ENCODE measurements around the gene CNNM4. TPM values are rescaled to one million over a fixed set of nuclear protein-coding genes. Genes with fewer than 3 reads are reported as not detected.

Gene CNNM4
- total RNA-seq, 1 experiment from 2014 or later = 14.0 TPM

DNA sequence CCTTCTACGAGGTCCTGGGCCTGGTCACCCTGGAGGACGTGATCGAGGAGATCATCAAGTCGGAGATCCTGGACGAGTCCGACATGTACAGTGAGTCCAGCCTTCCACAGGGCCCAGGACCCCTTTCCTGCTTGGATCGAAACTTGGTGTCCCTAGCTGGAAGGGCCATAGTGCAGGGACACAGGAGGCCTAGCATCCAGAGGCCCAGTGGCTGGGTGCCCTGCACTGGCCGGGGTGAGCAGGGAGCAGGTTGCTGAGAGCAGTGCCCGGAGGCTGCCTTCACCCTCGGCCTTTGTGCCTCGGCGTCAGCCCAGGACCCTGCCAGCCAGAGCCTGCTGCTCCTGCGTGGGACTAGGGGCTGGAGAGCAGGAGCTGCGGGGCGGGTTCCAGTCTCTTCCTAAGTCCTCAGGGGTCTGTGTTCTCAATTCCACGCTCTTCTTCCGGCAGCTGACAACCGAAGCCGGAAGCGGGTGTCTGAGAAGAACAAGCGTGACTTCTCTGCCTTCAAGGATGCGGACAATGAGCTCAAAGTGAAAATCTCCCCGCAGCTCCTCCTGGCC lies 36.4 kb downstream of the CNNM4 start (continued):
- TF ChIP-seq, protein P1, sequence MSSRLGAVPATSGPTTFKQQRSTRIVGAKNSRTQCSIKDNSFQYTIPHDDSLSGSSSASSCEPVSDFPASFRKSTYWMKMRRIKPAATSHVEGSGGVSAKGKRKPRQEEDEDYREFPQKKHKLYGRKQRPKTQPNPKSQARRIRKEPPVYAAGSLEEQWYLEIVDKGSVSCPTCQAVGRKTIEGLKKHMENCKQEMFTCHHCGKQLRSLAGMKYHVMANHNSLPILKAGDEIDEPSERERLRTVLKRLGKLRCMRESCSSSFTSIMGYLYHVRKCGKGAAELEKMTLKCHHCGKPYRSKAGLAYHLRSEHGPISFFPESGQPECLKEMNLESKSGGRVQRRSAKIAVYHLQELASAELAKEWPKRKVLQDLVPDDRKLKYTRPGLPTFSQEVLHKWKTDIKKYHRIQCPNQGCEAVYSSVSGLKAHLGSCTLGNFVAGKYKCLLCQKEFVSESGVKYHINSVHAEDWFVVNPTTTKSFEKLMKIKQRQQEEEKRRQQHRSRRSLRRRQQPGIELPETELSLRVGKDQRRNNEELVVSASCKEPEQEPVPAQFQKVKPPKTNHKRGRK (CRISPR knock-in tag; IDR thresholded peaks at IDR 0.05; ENCODE audit: borderline replicate concordance) = no peak
- TF ChIP-seq, protein P2, sequence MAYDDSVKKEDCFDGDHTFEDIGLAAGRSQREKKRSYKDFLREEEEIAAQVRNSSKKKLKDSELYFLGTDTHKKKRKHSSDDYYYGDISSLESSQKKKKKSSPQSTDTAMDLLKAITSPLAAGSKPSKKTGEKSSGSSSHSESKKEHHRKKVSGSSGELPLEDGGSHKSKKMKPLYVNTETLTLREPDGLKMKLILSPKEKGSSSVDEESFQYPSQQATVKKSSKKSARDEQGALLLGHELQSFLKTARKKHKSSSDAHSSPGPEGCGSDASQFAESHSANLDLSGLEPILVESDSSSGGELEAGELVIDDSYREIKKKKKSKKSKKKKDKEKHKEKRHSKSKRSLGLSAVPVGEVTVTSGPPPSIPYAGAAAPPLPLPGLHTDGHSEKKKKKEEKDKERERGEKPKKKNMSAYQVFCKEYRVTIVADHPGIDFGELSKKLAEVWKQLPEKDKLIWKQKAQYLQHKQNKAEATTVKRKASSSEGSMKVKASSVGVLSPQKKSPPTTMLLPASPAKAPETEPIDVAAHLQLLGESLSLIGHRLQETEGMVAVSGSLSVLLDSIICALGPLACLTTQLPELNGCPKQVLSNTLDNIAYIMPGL (CRISPR knock-in tag; IDR thresholded peaks at IDR 0.05) = no peak
- no peak for TF ChIP-seq SMAD4 (CRISPR knock-in tag; IDR thresholded peaks at IDR 0.05)

DNA sequence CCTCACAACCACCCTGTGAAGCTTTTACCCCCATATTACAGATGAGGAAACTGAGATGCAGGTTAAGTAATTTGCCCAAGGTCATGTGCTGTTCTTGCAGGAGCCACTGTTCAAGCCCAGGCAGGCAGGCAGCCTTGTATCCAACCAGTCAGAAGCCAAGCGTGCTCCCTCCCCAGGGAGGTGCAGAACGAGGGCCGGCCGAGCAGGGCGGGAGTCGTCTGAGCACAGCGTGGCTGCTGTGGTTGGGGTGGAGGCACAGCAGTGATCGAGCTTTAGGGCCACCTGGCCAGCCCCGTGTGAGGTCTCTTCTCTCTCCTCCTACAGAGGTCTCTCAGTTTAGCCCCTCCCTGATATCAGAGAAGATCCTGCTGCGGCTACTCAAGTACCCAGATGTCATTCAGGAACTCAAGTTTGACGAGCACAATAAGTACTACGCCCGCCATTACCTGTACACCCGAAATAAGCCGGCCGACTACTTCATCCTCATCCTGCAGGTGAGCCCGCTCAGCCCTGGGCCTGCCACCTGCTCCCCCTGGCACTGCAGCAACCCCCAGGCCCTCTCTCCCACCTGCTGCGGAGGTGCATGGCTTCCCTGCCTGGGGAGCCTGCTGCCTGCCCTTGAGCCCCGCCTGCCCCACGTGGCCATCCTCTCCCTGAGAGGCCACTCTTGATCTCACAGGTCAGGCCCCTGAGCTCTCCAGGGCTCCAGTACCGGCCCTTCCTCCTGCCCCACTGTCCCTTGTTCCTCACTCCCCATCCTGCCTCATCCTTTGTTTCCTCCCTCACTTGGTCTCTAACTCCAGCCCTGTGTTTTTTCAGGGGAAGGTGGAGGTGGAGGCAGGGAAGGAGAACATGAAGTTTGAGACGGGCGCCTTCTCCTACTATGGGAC lies 38.3 kb downstream of the CNNM4 start:
- no peaks in the 10 kb centered on the region for H3K9me3 Mint-ChIP-seq
- H3K27me3 Mint-ChIP-seq (ENCODE audit: low read depth) = no peaks in the 10 kb centered on the region
- no peak for DNase-seq (ENCODE audit: low spot score)
- no peak for ATAC-seq
- no peaks in the 10 kb centered on the region for H3K36me3 Mint-ChIP-seq
- peak overlapping the region; percentile 41; the same call in 1 of the 2 replicates for H3K27ac Mint-ChIP-seq
- no peak overlapping the region for H3K4me3 Mint-ChIP-seq
- CTCF ChIA-PET = interaction anchor here (0.7 to 2.8 kb wide), 4 partner anchors 37 to 249 kb away, joined by 3 to 37 read pairs (median 11); partner anchors contain the start of gene CNNM4
- H3K4me1 Mint-ChIP-seq = no peaks in the 10 kb centered on the region
- POLR2A ChIA-PET = interaction anchor here (0.6 kb wide), 1 partner anchor 33 kb away, joined by 5 read pairs; no protein-coding TSS in a partner anchor
- TF ChIP-seq HMGA2 (CRISPR knock-in tag; IDR thresholded peaks at IDR 0.05) (no peak), SOX15 (CRISPR knock-in tag; IDR thresholded peaks at IDR 0.05) (no peak), MYBL2 (CRISPR knock-in tag; IDR thresholded peaks at IDR 0.05) (no peak), NR3C1 (CRISPR knock-in tag; conservative IDR thresholded peaks at IDR 0.05; ENCODE audit: low read depth) (no peak), ZBTB21 (CRISPR knock-in tag; IDR thresholded peaks at IDR 0.05; ENCODE audit: borderline replicate concordance) (no peak), SP1 (CRISPR knock-in tag; conservative IDR thresholded peaks at IDR 0.05) (no peak)
- TF ChIP-seq, protein P3, sequence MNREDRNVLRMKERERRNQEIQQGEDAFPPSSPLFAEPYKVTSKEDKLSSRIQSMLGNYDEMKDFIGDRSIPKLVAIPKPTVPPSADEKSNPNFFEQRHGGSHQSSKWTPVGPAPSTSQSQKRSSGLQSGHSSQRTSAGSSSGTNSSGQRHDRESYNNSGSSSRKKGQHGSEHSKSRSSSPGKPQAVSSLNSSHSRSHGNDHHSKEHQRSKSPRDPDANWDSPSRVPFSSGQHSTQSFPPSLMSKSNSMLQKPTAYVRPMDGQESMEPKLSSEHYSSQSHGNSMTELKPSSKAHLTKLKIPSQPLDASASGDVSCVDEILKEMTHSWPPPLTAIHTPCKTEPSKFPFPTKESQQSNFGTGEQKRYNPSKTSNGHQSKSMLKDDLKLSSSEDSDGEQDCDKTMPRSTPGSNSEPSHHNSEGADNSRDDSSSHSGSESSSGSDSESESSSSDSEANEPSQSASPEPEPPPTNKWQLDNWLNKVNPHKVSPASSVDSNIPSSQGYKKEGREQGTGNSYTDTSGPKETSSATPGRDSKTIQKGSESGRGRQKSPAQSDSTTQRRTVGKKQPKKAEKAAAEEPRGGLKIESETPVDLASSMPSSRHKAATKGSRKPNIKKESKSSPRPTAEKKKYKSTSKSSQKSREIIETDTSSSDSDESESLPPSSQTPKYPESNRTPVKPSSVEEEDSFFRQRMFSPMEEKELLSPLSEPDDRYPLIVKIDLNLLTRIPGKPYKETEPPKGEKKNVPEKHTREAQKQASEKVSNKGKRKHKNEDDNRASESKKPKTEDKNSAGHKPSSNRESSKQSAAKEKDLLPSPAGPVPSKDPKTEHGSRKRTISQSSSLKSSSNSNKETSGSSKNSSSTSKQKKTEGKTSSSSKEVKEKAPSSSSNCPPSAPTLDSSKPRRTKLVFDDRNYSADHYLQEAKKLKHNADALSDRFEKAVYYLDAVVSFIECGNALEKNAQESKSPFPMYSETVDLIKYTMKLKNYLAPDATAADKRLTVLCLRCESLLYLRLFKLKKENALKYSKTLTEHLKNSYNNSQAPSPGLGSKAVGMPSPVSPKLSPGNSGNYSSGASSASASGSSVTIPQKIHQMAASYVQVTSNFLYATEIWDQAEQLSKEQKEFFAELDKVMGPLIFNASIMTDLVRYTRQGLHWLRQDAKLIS (CRISPR knock-in tag; IDR thresholded peaks at IDR 0.05; ENCODE audit: borderline replicate concordance) = no peak
- TF ChIP-seq, protein P4, sequence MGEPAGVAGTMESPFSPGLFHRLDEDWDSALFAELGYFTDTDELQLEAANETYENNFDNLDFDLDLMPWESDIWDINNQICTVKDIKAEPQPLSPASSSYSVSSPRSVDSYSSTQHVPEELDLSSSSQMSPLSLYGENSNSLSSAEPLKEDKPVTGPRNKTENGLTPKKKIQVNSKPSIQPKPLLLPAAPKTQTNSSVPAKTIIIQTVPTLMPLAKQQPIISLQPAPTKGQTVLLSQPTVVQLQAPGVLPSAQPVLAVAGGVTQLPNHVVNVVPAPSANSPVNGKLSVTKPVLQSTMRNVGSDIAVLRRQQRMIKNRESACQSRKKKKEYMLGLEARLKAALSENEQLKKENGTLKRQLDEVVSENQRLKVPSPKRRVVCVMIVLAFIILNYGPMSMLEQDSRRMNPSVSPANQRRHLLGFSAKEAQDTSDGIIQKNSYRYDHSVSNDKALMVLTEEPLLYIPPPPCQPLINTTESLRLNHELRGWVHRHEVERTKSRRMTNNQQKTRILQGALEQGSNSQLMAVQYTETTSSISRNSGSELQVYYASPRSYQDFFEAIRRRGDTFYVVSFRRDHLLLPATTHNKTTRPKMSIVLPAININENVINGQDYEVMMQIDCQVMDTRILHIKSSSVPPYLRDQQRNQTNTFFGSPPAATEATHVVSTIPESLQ (CRISPR knock-in tag; IDR thresholded peaks at IDR 0.05) = no peak
- TF ChIP-seq, protein P5, sequence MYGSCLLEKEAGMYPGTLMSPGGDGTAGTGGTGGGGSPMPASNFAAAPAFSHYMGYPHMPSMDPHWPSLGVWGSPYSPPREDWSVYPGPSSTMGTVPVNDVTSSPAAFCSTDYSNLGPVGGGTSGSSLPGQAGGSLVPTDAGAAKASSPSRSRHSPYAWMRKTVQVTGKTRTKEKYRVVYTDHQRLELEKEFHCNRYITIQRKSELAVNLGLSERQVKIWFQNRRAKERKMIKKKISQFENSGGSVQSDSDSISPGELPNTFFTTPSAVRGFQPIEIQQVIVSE (CRISPR knock-in tag; IDR thresholded peaks at IDR 0.05; ENCODE audit: borderline replicate concordance) = no peak
- TF ChIP-seq, protein P2 (CRISPR knock-in tag; IDR thresholded peaks at IDR 0.05) = no peak
- TF ChIP-seq, protein P6, sequence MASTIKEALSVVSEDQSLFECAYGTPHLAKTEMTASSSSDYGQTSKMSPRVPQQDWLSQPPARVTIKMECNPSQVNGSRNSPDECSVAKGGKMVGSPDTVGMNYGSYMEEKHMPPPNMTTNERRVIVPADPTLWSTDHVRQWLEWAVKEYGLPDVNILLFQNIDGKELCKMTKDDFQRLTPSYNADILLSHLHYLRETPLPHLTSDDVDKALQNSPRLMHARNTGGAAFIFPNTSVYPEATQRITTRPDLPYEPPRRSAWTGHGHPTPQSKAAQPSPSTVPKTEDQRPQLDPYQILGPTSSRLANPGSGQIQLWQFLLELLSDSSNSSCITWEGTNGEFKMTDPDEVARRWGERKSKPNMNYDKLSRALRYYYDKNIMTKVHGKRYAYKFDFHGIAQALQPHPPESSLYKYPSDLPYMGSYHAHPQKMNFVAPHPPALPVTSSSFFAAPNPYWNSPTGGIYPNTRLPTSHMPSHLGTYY (CRISPR knock-in tag; IDR thresholded peaks at IDR 0.05) = no peak
- TF ChIP-seq, protein P7, sequence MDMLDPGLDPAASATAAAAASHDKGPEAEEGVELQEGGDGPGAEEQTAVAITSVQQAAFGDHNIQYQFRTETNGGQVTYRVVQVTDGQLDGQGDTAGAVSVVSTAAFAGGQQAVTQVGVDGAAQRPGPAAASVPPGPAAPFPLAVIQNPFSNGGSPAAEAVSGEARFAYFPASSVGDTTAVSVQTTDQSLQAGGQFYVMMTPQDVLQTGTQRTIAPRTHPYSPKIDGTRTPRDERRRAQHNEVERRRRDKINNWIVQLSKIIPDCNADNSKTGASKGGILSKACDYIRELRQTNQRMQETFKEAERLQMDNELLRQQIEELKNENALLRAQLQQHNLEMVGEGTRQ (CRISPR knock-in tag; IDR thresholded peaks at IDR 0.05) = no peak
- TF ChIP-seq, protein P8, sequence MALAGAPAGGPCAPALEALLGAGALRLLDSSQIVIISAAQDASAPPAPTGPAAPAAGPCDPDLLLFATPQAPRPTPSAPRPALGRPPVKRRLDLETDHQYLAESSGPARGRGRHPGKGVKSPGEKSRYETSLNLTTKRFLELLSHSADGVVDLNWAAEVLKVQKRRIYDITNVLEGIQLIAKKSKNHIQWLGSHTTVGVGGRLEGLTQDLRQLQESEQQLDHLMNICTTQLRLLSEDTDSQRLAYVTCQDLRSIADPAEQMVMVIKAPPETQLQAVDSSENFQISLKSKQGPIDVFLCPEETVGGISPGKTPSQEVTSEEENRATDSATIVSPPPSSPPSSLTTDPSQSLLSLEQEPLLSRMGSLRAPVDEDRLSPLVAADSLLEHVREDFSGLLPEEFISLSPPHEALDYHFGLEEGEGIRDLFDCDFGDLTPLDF (CRISPR knock-in tag; IDR thresholded peaks at IDR 0.05) = no peak
- TF ChIP-seq, protein P9, sequence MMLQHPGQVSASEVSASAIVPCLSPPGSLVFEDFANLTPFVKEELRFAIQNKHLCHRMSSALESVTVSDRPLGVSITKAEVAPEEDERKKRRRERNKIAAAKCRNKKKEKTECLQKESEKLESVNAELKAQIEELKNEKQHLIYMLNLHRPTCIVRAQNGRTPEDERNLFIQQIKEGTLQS (CRISPR knock-in tag; conservative IDR thresholded peaks at IDR 0.05) = no peak

Data from WTC11 (cell line).